ENCODE results near the gene COL6A2. TPM values are rescaled to one million over a fixed set of nuclear protein-coding genes. Genes with fewer than 3 reads are reported as not detected.
"Not testable (repeated sequence)": the region's sequence is repeated elsewhere in the genome, so short reads cannot be mapped to it uniquely, and the experiment has no call there.

COL6A2 gene
- total RNA-seq, 2 donors from 2014 or later: 10.8 to 11.3 TPM

DNA sequence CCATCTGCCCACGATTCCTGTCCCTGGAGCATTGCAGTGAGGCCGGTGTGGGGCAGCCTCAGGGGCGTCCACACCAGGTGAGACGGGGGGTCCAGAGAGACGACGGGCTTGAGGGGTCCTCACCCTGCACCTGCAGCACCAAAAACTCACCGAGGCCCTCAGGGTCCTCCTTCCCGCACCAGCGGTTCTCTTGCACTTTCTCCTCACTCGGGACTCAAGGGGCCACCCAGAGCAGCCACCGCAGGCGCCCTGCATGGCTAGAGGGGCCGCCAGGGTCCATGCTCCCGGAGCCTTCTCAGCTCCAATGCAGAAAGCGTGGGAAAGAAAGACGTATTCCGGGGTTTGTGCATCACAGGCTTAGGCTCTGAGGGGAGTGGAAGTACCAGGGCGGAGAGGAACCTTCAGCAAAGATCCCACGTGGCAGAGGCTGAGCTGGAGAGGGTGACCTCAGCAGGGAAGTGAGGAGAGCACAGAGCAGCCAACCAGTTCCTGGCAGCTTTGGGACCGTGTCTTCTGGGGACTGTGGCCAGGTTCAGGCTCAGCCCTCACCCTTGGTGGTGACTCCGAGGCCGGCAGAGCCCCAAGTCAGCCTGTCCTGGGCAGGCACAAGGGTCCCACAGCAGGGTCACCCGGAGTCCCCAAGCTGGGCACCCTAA, 19.5 kb upstream of the COL6A2 start:
- Mint-ChIP-seq H3K4me3 (no peak overlapping the region), H3K27me3 (ENCODE audit: low read depth) (no peaks in the 10 kb centered on the region), H3K4me1 (ENCODE audit: low read depth) (no peaks in the 10 kb centered on the region), H3K9me3 (no peaks in the 10 kb centered on the region), H3K36me3 (ENCODE audit: insufficient read depth in 2 of 2) (no peaks in the 10 kb centered on the region), H3K27ac (no peak overlapping the region)
- ATAC-seq (replicated peaks in 1 of 2) (no peak), DNase-seq (no peak)

DNA sequence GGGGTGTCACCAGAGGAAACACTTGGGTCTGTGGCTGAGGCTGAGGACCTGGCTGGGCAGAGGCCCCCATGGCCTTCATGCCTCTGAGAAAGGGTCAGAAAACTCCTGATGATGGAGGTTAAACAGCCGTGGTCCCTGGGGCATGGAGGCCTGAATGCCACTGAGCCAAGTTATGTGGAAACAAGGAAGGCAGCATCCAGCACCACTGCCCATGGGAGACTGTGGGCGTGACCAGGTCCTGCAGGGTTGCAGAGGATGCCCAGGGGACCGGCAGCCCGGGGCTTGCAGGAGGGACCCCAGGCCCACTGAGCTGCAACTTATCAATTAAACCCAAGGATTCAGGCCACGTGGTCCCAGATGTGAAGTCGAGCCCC, 18.9 kb upstream of the COL6A2 start:
- no peak for DNase-seq
- Mint-ChIP-seq H3K27ac (no peak overlapping the region), H3K4me1 (ENCODE audit: low read depth) (no peaks in the 10 kb centered on the region), H3K4me3 (no peak overlapping the region), H3K27me3 (ENCODE audit: low read depth) (no peaks in the 10 kb centered on the region), H3K9me3 (no peaks in the 10 kb centered on the region), H3K36me3 (ENCODE audit: insufficient read depth in 2 of 2) (no peaks in the 10 kb centered on the region)
- ATAC-seq (replicated peaks in 1 of 2): no peak

DNA sequence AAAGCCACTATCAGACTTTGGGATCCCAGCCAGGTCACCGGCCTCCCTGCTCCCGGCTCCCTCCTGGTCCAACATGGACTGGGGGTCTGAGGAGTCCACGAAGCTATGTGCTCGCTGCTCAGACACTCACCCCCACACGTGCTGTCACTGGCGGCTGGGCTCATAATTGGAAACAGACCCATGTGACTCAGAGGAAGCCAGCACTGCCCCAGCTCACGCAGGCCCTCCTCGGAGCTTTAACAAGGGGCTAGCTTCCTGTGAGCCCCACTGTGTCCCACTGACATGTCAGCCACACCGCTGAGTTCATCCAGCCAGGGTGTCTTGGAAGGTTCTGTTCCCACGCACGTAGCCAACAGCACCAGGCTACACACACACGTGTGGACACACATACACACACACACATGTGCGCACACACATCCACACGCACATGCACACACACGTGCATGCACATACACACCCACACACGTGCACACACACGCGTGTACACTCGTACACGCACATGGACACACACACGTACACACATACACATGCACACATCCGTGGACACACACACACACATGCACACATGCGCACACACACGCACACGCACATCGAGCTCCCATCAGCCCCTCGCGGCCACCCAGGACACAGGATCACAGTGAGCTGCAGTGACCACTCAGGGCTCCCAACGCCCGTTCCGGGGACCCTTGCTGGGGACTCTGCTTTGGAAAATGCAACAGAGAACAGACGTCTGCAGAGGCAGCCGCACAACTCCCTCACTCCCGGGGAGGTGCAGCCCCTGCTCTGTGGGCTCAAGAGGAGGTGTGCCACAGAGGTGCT, 18.4 kb upstream of the COL6A2 start:
- ATAC-seq (replicated peaks in 1 of 2): no peak
- no peak for DNase-seq

DNA sequence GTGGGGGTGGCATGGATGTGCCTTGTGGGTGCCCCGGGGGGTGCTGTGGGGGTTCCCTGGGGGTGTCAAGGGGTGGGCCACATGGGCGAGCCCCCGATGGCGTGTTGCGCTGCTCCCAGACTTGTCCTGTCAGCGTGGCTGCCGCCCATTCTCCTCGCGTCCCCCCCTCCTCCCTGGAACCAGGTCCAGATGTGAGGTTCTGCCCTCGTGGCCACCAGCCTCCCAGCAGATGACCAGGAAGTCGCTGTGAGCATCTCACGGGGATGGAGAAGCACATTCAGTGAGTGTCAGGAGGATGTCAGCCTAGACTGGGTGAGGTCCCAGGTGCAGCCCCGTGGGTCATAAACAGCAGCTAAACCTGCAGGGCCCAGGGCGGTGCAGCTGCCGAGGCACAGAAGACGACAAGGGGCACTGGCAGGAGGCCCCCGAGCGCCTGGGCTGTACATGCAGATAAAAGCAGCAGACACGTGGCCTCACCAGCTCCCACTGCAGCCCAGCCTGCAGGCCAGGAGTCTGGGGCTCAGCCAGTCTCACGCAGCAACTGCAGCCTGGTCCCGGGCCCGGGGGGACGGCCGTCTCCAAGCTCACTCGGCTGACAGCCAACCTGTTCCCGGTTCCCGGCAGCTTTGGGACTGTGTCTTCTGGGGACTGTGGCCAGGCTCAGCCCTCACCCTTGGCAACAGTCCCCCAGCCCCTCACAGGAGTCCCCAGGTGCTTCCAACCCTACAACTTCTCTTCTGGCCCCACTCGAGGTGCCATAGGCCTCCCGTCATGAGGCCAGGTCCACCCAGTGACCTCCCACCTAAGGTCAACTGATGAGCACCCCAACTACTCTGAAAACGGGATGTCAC, 17.5 kb upstream of the COL6A2 start:
- no peak overlapping the region for H3K4me3 Mint-ChIP-seq
- no peak overlapping the region for H3K27ac Mint-ChIP-seq
- H3K27me3 Mint-ChIP-seq (ENCODE audit: low read depth): no peaks in the 10 kb centered on the region
- H3K36me3 Mint-ChIP-seq (ENCODE audit: insufficient read depth in 2 of 2): no peaks in the 10 kb centered on the region
- ATAC-seq (replicated peaks in 1 of 2) (no peak), DNase-seq (no peak)
- H3K4me1 Mint-ChIP-seq (ENCODE audit: low read depth): no peaks in the 10 kb centered on the region
- H3K9me3 Mint-ChIP-seq: no peaks in the 10 kb centered on the region

More for the DNA sequence above, 18.4 kb upstream of the COL6A2 start:
- Mint-ChIP-seq H3K4me3 (no peak overlapping the region), H3K4me1 (ENCODE audit: low read depth) (no peaks in the 10 kb centered on the region), H3K36me3 (ENCODE audit: insufficient read depth in 2 of 2) (no peaks in the 10 kb centered on the region), H3K9me3 (no peaks in the 10 kb centered on the region), H3K27me3 (ENCODE audit: low read depth) (no peaks in the 10 kb centered on the region), H3K27ac (no peak overlapping the region)

DNA sequence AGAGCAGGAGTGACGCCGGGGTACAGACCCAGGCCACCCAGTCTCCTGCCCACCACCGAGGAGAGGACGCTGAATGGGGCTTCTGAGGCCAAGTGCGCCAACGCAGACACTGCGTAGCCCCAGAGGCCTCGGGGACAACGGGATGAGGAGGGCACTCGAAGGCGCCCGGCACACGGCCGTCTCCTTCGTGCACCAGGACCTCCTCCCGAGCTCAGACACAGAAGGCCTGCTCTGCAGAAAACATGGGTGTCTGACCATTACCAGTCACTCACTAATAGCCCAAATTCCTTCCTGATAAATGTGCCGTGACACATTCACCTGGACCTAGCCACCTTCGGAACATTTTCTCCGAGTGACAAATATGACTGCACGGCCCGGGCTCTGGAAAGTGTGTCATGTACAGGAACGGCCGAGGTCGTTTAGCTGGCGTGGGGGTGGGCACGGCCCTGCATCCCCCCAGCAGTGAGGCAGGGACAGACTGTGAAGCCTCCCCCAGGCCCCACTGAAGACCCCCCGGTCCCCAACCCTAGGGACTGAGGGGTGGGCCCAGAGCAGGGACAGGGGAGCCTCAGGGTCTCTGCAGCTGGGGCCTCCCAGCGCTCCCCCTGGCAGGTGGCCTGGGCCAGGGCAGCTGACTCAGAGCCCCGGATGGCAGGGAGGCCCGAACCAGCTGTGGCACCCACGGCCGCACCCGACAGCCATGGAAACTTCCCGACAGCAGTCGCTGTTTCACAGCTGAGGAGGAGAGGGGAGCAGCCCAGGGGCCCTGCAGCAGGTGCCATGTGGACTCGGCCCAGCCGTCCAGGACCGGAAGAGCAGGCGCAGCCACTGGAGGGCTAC, 16.7 kb upstream of the COL6A2 start:
- Mint-ChIP-seq H3K4me3 (no peak overlapping the region), H3K4me1 (ENCODE audit: low read depth) (no peaks in the 10 kb centered on the region), H3K27ac (no peak overlapping the region), H3K36me3 (ENCODE audit: insufficient read depth in 2 of 2) (no peaks in the 10 kb centered on the region), H3K27me3 (ENCODE audit: low read depth) (no peaks in the 10 kb centered on the region), H3K9me3 (no peaks in the 10 kb centered on the region)
- DNase-seq: no peak
- no peak for ATAC-seq (replicated peaks in 1 of 2)

DNA sequence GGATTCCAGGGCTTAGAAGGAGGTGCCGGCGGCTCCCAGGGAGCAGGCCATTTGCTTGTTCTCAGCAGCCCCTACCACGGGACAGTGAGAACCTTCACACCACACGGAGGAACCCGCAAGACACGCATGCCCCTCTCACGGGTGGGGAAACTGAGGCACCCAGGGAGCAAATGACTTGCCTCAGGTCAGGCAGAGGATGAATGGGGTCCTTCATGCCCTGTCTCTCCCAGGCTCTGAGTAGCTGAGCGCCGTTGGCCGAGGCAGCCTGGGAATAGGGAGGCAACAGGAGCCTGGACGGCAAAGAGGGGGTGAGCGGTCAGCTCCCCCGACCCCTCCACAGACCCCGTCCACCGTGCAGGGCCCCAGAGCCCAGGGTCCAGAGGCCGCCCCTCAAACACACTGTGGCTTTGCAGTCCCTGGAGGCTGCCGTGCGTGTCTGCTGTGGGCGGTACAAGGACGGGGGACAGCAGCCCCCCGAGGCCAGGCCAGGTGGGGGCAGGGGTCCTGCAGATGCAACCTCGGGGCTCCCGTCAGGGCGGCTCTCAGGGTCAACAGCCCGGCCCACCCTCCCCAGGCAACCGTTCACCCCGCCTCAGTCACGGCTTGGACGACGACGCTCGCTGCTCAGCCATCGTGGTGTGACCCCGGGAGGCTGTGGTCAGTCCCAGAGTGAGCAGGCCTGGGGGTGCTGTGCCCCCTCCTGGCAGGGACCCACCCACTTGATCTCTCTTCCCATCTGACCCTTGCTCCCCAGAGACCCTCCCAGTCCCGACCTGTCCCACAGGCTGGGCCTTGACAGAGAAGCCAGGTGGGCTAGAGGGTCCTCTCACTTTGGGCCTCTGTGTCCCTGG, 15.8 kb upstream of the COL6A2 start:
- ATAC-seq (replicated peaks in 1 of 2) (no peak), DNase-seq (no peak)
- Mint-ChIP-seq H3K9me3 (peaks cover 3 to 4% of the 10 kb centered on the region in 2 donors), H3K4me3 (no peak overlapping the region), H3K36me3 (ENCODE audit: insufficient read depth in 2 of 2) (peaks cover 3 to 4% of the 10 kb centered on the region in 2 donors), H3K4me1 (ENCODE audit: low read depth) (no peaks in the 10 kb centered on the region), H3K27me3 (ENCODE audit: low read depth) (no peaks in the 10 kb centered on the region), H3K27ac (no peak overlapping the region)

DNA sequence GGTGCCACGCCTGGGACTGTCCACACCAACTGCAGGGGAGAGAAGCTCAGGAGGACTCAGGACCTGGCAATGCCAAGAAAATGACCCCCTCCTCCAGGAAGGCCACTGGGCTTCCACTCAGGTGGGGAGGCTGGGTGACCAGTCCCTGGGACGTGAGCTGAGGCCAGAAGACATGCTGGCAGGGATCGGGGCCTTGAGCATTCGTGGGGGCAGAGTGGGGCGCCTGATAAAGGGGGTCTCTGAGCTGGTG, 15.3 kb upstream of the COL6A2 start:
- Mint-ChIP-seq H3K9me3 (peaks cover 3 to 4% of the 10 kb centered on the region in 2 donors), H3K4me3 (no peak overlapping the region), H3K27me3 (ENCODE audit: low read depth) (no peaks in the 10 kb centered on the region), H3K4me1 (ENCODE audit: low read depth) (no peaks in the 10 kb centered on the region), H3K27ac (no peak overlapping the region), H3K36me3 (ENCODE audit: insufficient read depth in 2 of 2) (peaks cover 3 to 4% of the 10 kb centered on the region in 2 donors)
- DNase-seq (no peak), ATAC-seq (replicated peaks in 1 of 2) (no peak)

DNA sequence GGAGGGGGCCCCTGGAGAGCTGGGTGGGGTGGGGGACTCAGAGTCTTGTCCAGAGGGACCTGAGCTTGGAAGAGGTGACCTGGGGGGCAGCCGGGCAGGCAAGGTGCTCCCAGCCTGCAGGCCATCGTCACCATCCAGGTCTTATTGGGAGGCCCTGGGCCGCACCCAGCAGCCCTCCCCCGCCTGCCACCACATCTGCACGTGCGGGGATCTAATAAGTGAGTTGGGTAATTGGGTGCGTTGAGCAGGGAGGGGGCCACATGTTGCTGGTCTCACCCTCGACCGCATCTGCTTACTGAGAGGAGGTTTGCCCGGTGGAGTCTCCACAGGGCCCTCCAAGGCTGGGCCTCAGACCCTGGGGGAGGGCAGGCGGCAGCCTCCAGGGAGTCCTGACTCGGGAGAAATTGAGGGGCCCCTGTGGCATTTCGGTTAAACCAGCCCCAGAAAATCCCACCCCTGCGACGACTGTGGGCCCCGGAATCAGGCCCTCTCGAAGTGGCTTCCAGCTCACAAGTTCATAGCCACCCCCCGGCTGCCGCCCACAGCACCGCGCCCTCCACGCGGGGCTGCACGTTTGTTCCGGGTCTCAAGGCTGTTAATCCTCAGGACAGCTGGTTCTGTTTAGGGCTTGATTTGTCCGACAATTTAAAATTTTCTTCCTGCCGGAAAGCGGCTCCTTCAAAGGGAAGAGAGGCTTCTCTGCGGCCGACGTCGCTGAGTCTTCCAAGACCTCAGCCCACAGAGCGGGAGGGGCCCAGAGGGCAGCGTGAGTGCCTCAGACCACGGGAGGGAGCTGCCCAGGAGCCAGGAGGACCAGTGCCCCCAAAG, 14.7 kb upstream of the COL6A2 start:
- H3K9me3 Mint-ChIP-seq: peaks cover 3 to 6% of the 10 kb centered on the region in 2 donors
- ATAC-seq (replicated peaks in 1 of 2): no peak
- H3K27ac Mint-ChIP-seq: no peak overlapping the region
- no peak overlapping the region for H3K4me3 Mint-ChIP-seq
- no peak for DNase-seq
- H3K27me3 Mint-ChIP-seq (ENCODE audit: low read depth): no peaks in the 10 kb centered on the region
- H3K36me3 Mint-ChIP-seq (ENCODE audit: insufficient read depth in 2 of 2): peaks cover 4 to 5% of the 10 kb centered on the region in 2 donors
- no peaks in the 10 kb centered on the region for H3K4me1 Mint-ChIP-seq (ENCODE audit: low read depth)

DNA sequence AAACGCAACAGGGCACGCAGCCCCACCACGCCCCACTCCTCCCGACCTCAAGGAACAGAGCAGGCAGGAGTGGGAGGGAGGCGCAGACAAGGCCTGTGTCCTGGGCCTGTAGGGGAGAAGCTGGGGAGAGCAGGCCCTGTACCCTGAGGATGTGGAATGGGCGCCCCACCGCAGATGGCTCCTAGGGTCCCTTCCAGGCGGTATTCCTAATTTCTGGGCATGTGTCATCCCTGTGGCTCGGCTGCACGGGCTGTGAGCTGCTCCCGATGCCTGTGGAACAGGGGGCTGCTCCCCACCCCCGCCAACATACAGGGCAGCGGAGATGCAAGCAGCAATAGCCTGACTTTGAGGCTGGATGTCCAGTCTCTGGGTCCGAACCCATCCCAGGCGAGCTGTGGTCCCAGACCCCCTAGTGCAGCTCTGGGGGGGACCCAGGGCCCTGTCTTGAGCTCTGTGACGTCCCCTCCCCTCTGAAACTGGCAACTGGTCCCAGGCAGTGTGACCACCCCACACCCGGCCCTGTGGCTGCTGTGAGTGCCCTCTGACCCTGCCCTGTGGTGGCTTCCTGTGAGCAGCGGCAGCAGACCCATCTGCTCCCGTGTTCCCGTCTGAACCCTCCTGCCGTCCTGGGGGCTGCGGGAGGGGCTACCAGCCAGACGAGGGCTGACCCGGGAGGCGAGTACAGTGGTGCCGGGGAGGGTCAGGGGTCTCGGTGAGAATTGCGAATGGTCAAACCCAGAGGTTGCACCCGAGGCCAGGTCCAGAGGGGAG, 13.9 kb upstream of the COL6A2 start:
- ATAC-seq (replicated peaks in 1 of 2) (no peak), DNase-seq (no peak)
- no peak overlapping the region for H3K4me3 Mint-ChIP-seq
- peaks cover 5 to 7% of the 10 kb centered on the region in 2 donors for H3K9me3 Mint-ChIP-seq
- peaks cover 6% of the 10 kb centered on the region in 2 donors for H3K36me3 Mint-ChIP-seq (ENCODE audit: insufficient read depth in 2 of 2)
- H3K4me1 Mint-ChIP-seq (ENCODE audit: low read depth): no peaks in the 10 kb centered on the region
- no peaks in the 10 kb centered on the region for H3K27me3 Mint-ChIP-seq (ENCODE audit: low read depth)
- H3K27ac Mint-ChIP-seq: no peak overlapping the region

DNA sequence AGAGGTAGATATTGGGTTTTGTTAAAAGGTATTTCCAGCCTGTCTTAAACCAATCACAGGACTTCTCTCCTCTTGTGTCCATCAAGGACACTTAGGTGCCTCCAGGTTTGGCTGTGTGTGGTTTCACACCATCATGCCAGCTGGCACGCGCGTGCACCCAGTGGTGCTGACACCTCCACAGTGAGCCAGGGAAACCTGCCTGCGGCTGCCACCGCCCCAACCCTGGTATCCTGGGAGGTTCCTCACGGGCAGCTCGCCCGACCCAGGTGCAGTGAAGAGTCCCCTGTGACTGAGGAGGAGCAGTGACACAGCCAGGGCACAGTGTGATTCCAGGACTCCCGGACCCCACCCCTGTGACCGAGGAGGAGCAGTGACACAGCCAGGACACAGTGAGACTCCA, 13.2 kb upstream of the COL6A2 start:
- H3K4me3 Mint-ChIP-seq: no peak overlapping the region
- H3K27ac Mint-ChIP-seq: no peak overlapping the region
- DNase-seq (no peak), ATAC-seq (replicated peaks in 1 of 2) (no peak)
- no peaks in the 10 kb centered on the region for H3K27me3 Mint-ChIP-seq (ENCODE audit: low read depth)
- no peaks in the 10 kb centered on the region for H3K4me1 Mint-ChIP-seq (ENCODE audit: low read depth)
- H3K9me3 Mint-ChIP-seq: peaks cover 5 to 7% of the 10 kb centered on the region in 2 donors
- H3K36me3 Mint-ChIP-seq (ENCODE audit: insufficient read depth in 2 of 2): peaks cover 6 to 8% of the 10 kb centered on the region in 2 donors

DNA sequence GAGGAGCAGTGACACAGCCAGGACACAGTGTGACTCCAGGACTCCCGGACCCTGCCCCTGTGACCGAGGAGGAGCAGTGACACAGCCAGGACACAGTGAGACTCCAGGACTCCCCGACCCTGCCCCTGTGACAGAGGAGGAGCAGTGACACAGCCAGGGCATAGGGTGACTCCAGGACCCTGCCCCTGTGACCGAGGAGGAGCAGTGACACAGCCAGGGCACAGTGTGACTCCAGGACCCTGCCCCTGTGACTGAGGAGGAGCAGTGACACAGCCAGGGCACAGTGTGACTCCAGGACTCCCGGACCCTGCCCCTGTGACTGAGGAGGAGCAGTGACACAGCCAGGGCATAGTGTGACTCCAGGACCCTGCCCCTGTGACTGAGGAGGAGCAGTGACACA, 12.7 kb upstream of the COL6A2 start:
- H3K27me3 Mint-ChIP-seq (ENCODE audit: low read depth); H3K4me1 Mint-ChIP-seq (ENCODE audit: low read depth); DNase-seq; H3K4me3 Mint-ChIP-seq; H3K36me3 Mint-ChIP-seq (ENCODE audit: insufficient read depth in 2 of 2); ATAC-seq (replicated peaks in 1 of 2); H3K27ac Mint-ChIP-seq: not testable (repeated sequence)
- peaks cover 6 to 10% of the 10 kb centered on the region in 2 donors for H3K9me3 Mint-ChIP-seq
